ENCODE data around the gene ADK.

DNA sequence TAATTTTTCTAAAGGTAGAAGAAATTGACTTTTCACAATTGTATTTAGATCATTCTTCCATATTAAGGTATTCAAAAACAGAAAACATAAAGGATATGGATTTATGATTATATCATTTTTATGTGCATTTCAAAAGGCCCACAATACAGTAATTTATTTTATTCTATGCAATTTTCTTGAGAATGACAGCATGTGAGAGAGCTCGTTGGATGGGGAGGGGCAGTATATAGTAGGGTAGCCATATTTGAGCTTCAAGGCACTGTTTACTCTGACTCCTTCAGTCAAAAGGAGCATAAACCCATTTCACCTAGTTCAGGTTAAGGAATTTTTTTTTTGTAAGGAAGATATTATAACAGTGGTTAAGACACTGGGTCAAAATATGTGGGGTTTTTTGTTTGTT lies 534.5 kb downstream of the ADK start:
- TF ChIP-seq, protein P1, sequence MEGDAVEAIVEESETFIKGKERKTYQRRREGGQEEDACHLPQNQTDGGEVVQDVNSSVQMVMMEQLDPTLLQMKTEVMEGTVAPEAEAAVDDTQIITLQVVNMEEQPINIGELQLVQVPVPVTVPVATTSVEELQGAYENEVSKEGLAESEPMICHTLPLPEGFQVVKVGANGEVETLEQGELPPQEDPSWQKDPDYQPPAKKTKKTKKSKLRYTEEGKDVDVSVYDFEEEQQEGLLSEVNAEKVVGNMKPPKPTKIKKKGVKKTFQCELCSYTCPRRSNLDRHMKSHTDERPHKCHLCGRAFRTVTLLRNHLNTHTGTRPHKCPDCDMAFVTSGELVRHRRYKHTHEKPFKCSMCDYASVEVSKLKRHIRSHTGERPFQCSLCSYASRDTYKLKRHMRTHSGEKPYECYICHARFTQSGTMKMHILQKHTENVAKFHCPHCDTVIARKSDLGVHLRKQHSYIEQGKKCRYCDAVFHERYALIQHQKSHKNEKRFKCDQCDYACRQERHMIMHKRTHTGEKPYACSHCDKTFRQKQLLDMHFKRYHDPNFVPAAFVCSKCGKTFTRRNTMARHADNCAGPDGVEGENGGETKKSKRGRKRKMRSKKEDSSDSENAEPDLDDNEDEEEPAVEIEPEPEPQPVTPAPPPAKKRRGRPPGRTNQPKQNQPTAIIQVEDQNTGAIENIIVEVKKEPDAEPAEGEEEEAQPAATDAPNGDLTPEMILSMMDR (IDR thresholded peaks at IDR 0.05; ENCODE audit: extremely low read depth in 1 of 2, insufficient read depth in 1 of 2, low read depth in 1 of 2, low read length in 2 of 2) = no peak
- no peak for TF ChIP-seq POLR2A (IDR thresholded peaks at IDR 0.05; ENCODE audit: low read depth, low read length)
- no peak for TF ChIP-seq POLR2AphosphoS5 (IDR thresholded peaks at IDR 0.05; ENCODE audit: insufficient read depth, low read depth, low read length)
- TF ChIP-seq, protein P2, sequence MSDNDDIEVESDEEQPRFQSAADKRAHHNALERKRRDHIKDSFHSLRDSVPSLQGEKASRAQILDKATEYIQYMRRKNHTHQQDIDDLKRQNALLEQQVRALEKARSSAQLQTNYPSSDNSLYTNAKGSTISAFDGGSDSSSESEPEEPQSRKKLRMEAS (IDR thresholded peaks at IDR 0.05; ENCODE audit: insufficient read depth, insufficient read length) = no peak

All from endothelial cell of umbilical vein (primary cell).